Nephron (organoid): Measurements from ENCODE around the gene TSPAN3.

ENCODE experiments used
- H3K27ac Mint-ChIP-seq, 3 experiments: 2 replicates each; pipeline ENCODE4 v1.8.0; 2020; ENCODE audit warnings: mixed read lengths in 3 of 3, mild to moderate bottlenecking in 2 of 3, moderate library complexity in 1 of 3
- H3K27me3 Mint-ChIP-seq: 2 replicates; pipeline ENCODE4 v1.8.0; 2021; ENCODE audit warnings: low read depth, mild to moderate bottlenecking, moderate library complexity, mixed read lengths
- H3K36me3 Mint-ChIP-seq: 2 replicates; pipeline ENCODE4 v1.8.0; 2020; ENCODE audit warnings: low read depth, mixed read lengths
- H3K4me1 Mint-ChIP-seq: 2 replicates; pipeline ENCODE4 v1.8.0; 2020; ENCODE audit warnings: mixed read lengths
- H3K4me3 Mint-ChIP-seq, 3 experiments: 2 replicates each; pipeline ENCODE4 v1.8.0; 2020; ENCODE audit warnings: mild to moderate bottlenecking in 3 of 3, mixed read lengths in 3 of 3, moderate library complexity in 2 of 3
- H3K9me3 Mint-ChIP-seq: 2 replicates; pipeline ENCODE4 v1.8.0; 2020; ENCODE audit warnings: mixed read lengths
- TF ChIP-seq, protein P1 (sequence below), 3 experiments: fragments of 200-600 bp; sonication (generic); IDR thresholded peaks; one replicate each; pipeline ENCODE4 v1.5.0; 2021; ENCODE audit warnings: antibody characterized with exemption in 3 of 3; ENCODE audit not compliant: unreplicated experiment in 3 of 3

The TSPAN3 gene

DNA sequence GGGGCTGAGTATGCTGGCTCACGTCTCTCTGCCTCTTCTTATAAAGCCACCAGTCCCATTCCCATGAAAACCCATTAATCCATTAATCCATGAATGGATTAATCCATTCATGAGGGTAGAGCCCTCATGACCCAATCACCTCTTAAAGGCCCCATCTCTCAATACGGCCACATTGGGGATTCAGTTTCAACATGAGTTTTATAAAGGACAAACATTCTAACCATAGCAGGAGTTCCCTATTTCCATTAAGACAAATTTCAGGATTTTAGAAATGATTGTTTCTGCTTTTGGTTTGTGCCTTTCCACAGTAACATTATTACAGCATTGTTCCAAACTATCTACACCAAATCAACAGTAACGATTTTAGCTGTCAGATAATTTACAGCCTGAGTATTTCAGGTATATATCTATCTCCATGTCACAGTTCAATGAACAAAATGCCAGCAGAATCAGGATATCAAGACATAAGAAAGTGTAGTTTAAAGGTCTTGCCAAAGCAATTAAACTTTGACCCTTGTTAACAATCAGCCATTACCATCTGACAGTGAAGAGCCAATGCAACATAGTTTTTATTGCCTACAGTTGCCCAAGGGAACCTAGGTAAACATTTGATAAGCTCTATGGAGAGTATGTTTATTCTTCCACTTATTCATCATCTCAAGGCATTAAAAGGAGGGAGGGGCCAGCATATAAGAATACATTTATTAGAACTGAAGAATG lies 3.8 kb downstream of the TSPAN3 start:
- peak overlapping the region; percentile 53 to 74 (median 55) for H3K4me3 Mint-ChIP-seq
- H3K9me3 Mint-ChIP-seq = no peaks in the 10 kb centered on the region
- no peaks in the 10 kb centered on the region for H3K27me3 Mint-ChIP-seq
- peak overlapping the region; percentile 31 to 80 (median 67) for H3K27ac Mint-ChIP-seq
- TF ChIP-seq, protein P1, sequence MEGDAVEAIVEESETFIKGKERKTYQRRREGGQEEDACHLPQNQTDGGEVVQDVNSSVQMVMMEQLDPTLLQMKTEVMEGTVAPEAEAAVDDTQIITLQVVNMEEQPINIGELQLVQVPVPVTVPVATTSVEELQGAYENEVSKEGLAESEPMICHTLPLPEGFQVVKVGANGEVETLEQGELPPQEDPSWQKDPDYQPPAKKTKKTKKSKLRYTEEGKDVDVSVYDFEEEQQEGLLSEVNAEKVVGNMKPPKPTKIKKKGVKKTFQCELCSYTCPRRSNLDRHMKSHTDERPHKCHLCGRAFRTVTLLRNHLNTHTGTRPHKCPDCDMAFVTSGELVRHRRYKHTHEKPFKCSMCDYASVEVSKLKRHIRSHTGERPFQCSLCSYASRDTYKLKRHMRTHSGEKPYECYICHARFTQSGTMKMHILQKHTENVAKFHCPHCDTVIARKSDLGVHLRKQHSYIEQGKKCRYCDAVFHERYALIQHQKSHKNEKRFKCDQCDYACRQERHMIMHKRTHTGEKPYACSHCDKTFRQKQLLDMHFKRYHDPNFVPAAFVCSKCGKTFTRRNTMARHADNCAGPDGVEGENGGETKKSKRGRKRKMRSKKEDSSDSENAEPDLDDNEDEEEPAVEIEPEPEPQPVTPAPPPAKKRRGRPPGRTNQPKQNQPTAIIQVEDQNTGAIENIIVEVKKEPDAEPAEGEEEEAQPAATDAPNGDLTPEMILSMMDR (IDR thresholded peaks at IDR 0.05; ENCODE audit: unreplicated experiment in 3 of 3) = no peak
- peaks cover 14% of the 10 kb centered on the region for H3K36me3 Mint-ChIP-seq
- H3K4me1 Mint-ChIP-seq = peaks cover 65% of the 10 kb centered on the region

GRCh38 chr15:77064539-77065308 lies 6.2 kb downstream of the TSPAN3 start:
- H3K27ac Mint-ChIP-seq = peak overlapping the region; percentile 37 to 91 (median 69)
- H3K27me3 Mint-ChIP-seq = no peaks in the 10 kb centered on the region
- TF ChIP-seq, protein P1 (IDR thresholded peaks at IDR 0.05; ENCODE audit: unreplicated experiment in 3 of 3) = no peak

DNA sequence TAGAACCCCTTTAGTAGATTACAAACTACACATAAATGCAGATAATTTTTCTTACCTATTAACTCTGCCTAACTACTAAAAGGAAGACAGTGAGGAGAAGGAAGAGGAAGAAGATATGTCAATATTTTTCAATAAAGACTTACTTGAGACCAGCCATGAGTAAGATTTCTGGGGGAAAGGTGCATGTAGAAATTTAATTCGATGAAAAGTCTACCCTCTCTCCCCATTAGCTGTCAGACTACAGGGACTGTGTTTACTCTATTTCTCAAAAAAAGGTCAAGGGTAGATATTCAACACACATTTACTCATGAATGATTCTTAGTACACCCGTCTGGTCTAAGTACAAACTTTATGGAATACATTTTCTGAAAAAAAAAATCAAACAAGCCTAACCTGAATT lies 6.8 kb downstream of the TSPAN3 start:
- TF ChIP-seq, protein P1 (IDR thresholded peaks at IDR 0.05; ENCODE audit: unreplicated experiment in 3 of 3) = no peak
- Mint-ChIP-seq H3K27ac (peak overlapping the region; percentile 37 to 91 (median 48)), H3K4me3 (peak overlapping the region in 2 of 3 experiments; percentile 27 to 48), H3K4me1 (peaks cover 89% of the 10 kb centered on the region), H3K36me3 (peaks cover 14% of the 10 kb centered on the region), H3K9me3 (no peaks in the 10 kb centered on the region), H3K27me3 (no peaks in the 10 kb centered on the region)

More at GRCh38 chr15:77064539-77065308, 6.2 kb downstream of the TSPAN3 start:
- no peaks in the 10 kb centered on the region for H3K9me3 Mint-ChIP-seq
- peaks cover 88% of the 10 kb centered on the region for H3K4me1 Mint-ChIP-seq
- H3K4me3 Mint-ChIP-seq = peak overlapping the region in 2 of 3 experiments; percentile 1 to 11
- peaks cover 14% of the 10 kb centered on the region for H3K36me3 Mint-ChIP-seq

GRCh38 chr15:77063249-77063648 lies 7.7 kb downstream of the TSPAN3 start:
- Mint-ChIP-seq H3K36me3 (peaks cover 9% of the 10 kb centered on the region), H3K4me3 (no peak overlapping the region), H3K4me1 (peaks cover 89% of the 10 kb centered on the region), H3K27me3 (no peaks in the 10 kb centered on the region), H3K9me3 (no peaks in the 10 kb centered on the region), H3K27ac (peak overlapping the region in 1 of 3 experiments; percentile 91)
- TF ChIP-seq, protein P1 (IDR thresholded peaks at IDR 0.05; ENCODE audit: unreplicated experiment in 3 of 3) = no peak

DNA sequence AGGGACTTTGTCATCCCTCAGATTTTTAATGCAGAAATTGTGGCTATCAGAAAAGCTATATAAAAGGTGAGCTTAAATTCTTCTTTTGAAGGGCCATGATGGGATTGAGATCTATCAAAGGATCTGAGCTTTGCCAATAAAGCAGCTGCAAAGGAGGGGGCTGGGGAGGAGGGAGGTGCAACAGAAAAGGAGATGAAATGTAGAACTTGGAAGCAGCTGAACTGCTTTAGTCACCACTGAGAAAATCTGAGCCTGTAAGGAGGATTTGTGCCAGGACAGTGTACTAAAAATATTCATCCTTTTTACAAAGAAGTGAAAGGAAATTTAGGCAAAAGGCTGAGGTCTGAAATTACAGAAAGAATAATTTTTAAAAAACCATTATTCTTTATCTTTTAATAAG lies 10.4 kb downstream of the TSPAN3 start:
- Mint-ChIP-seq H3K4me1 (peaks cover 87% of the 10 kb centered on the region), H3K36me3 (no peaks in the 10 kb centered on the region), H3K27me3 (no peaks in the 10 kb centered on the region), H3K9me3 (no peaks in the 10 kb centered on the region), H3K4me3 (peak overlapping the region; percentile 8 to 56 (median 32)), H3K27ac (peak overlapping the region; percentile 74 to 91 (median 83))
- TF ChIP-seq, protein P1 (IDR thresholded peaks at IDR 0.05; ENCODE audit: unreplicated experiment in 3 of 3) = no peak
